Measurements from ENCODE around the gene RPS6KA4. TPM values are rescaled to one million over a fixed set of nuclear protein-coding genes. Genes with fewer than 3 reads are reported as not detected.

RPS6KA4 gene
- total RNA-seq, 1 experiment from 2014 or later, result 67.3 TPM

- Histone ChIP-seq H3K4me2 (ENCODE audit: low read length) (no peak overlapping the region), H3K9ac (ENCODE audit: low read length) (no peak overlapping the region), H3K27ac (ENCODE audit: low read depth, low read length) (no peak overlapping the region), H3K9me3 (ENCODE audit: control insufficient read depth in 1 of 2, insufficient read depth in 1 of 2, low read depth in 1 of 2, low read length in 2 of 2) (no peaks in the 10 kb centered on the region), H3K79me2 (ENCODE audit: insufficient read depth, low read length) (no peaks in the 10 kb centered on the region), H2AFZ (ENCODE audit: low read depth, low read length, poor library complexity, severe bottlenecking) (no peak overlapping the region), H3K9me2 (ENCODE audit: insufficient read depth) (no peaks in the 10 kb centered on the region), H3K36me3 (ENCODE audit: control insufficient read depth in 1 of 2, insufficient read depth in 2 of 2, low read length in 2 of 2) (no peaks in the 10 kb centered on the region), H3K4me1 (ENCODE audit: control insufficient read depth in 1 of 2, insufficient read depth in 2 of 2, low read length in 2 of 2) (no peaks in the 10 kb centered on the region), H4K20me1 (ENCODE audit: insufficient read depth) (no peaks in the 10 kb centered on the region), H3K4me3 (replicated peaks in 1 of 2; ENCODE audit: low read depth in 1 of 2, low read length in 2 of 2) (no peak overlapping the region), H3K27me3 (ENCODE audit: insufficient read depth, low read length) (no peaks in the 10 kb centered on the region)
- no peak for ATAC-seq
- BruUV-seq (replicated peaks), result no TSS peak
- no peak for TF ChIP-seq POLR2AphosphoS5 (IDR thresholded peaks at IDR 0.05; ENCODE audit: low read depth, low read length)
- no peak for TF ChIP-seq ATF3 (IDR thresholded peaks at IDR 0.05)
- TF ChIP-seq SIN3A (IDR thresholded peaks at IDR 0.05; ENCODE audit: low read depth), result no peak
- DNase-seq (ENCODE audit: low read depth, low spot score), result no peak
- ChIA-PET CTCF (no interaction called here), POLR2A (no interaction called here), RAD21 (ENCODE audit: low non-redundant PET in 1 of 2, low total read pairs in 2 of 2, uncharacterized antibody in 2 of 2, unreplicated experiment in 2 of 2) (no interaction called here)
- intact Hi-C loops (cut with micrococcal nuclease), result no loop called here
Observed at GRCh38 chr11:64410404-64410734, 51.4 kb downstream of the RPS6KA4 start.

- H3K9me2 ChIP-seq (ENCODE audit: insufficient read depth), result no peaks in the 10 kb centered on the region
- ChIA-PET RAD21 (ENCODE audit: low non-redundant PET in 1 of 2, low total read pairs in 2 of 2, uncharacterized antibody in 2 of 2, unreplicated experiment in 2 of 2) (no interaction called here), POLR2A (no interaction called here), CTCF (interaction anchor here (1.2 kb wide), 1 partner anchor 36 kb away, joined by 3 read pairs; no protein-coding TSS in a partner anchor)
- H3K27ac ChIP-seq (ENCODE audit: low read depth, low read length), result no peak overlapping the region
- H2AFZ ChIP-seq (ENCODE audit: low read depth, low read length, poor library complexity, severe bottlenecking), result no peak overlapping the region
- no TSS peak for BruUV-seq (replicated peaks)
- DNase-seq (ENCODE audit: low read depth, low spot score) (no peak), ATAC-seq (no peak)
- no peaks in the 10 kb centered on the region for H4K20me1 ChIP-seq (ENCODE audit: insufficient read depth)
- no peak overlapping the region for H3K4me2 ChIP-seq (ENCODE audit: low read length)
- no peaks in the 10 kb centered on the region for H3K9me3 ChIP-seq (ENCODE audit: control insufficient read depth in 1 of 2, insufficient read depth in 1 of 2, low read depth in 1 of 2, low read length in 2 of 2)
- no peaks in the 10 kb centered on the region for H3K4me1 ChIP-seq (ENCODE audit: control insufficient read depth in 1 of 2, insufficient read depth in 2 of 2, low read length in 2 of 2)
- TF ChIP-seq ZNF274 (IDR thresholded peaks at IDR 0.05; ENCODE audit: low read depth, low read length), result no peak
- TF ChIP-seq SIN3A (IDR thresholded peaks at IDR 0.05; ENCODE audit: low read depth), result no peak
- intact Hi-C loops (cut with micrococcal nuclease), result no loop called here
- no peaks in the 10 kb centered on the region for H3K27me3 ChIP-seq (ENCODE audit: insufficient read depth, low read length)
- no peak overlapping the region for H3K4me3 ChIP-seq (replicated peaks in 1 of 2; ENCODE audit: low read depth in 1 of 2, low read length in 2 of 2)
- no peaks in the 10 kb centered on the region for H3K36me3 ChIP-seq (ENCODE audit: control insufficient read depth in 1 of 2, insufficient read depth in 2 of 2, low read length in 2 of 2)
- H3K79me2 ChIP-seq (ENCODE audit: insufficient read depth, low read length), result no peaks in the 10 kb centered on the region
- H3K9ac ChIP-seq (ENCODE audit: low read length), result no peak overlapping the region
Observed at GRCh38 chr11:64413417-64413816, 54.5 kb downstream of the RPS6KA4 start.

Measured in HCT116 (cell line).